Measurements from ENCODE around the gene ELL2.

Gene ELL2

GRCh38 chr5:95876782-95877181 is 84.9 kb downstream of the ELL2 start:
- DNase-seq = no peak

DNA sequence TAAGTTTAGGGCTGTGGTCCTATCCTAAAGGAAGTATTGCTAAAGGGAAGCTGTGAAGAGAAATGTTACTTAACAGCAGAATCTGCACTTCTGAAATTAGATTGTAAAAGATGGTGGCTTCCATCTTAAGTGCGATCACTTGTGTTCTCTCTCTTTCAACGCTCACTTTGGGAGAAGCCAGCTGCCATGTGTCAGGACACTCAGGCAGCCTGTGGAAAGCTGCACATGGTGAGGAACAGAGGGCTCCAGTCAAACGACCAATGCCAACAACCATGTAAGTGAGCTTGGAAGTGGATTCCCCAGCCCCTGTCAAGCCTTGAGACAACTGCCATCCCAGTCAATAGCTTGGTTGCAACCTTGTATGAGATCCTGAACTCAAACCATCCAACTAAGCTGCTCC is 87.4 kb downstream of the ELL2 start:
- DNase-seq = no peak

DNA sequence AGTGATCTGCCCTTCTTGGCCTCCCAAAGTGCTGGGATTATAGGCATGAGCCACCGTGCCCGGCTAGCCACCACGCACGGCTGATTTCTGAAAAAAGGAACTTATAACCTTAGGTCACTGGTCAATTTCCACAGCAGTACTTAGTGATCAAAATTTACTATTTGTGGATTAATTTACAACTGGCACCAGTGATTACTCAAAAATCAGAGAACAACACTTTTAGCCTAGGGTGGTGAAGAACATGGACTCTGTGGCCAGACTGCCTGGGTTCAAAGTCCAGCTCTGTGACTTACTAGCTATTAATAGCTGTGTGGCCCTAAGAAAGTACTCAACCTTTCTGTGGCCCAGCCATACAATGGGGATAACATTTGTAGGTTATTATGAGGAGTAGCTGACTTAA is 88.3 kb downstream of the ELL2 start:
- no peak for DNase-seq

DNA sequence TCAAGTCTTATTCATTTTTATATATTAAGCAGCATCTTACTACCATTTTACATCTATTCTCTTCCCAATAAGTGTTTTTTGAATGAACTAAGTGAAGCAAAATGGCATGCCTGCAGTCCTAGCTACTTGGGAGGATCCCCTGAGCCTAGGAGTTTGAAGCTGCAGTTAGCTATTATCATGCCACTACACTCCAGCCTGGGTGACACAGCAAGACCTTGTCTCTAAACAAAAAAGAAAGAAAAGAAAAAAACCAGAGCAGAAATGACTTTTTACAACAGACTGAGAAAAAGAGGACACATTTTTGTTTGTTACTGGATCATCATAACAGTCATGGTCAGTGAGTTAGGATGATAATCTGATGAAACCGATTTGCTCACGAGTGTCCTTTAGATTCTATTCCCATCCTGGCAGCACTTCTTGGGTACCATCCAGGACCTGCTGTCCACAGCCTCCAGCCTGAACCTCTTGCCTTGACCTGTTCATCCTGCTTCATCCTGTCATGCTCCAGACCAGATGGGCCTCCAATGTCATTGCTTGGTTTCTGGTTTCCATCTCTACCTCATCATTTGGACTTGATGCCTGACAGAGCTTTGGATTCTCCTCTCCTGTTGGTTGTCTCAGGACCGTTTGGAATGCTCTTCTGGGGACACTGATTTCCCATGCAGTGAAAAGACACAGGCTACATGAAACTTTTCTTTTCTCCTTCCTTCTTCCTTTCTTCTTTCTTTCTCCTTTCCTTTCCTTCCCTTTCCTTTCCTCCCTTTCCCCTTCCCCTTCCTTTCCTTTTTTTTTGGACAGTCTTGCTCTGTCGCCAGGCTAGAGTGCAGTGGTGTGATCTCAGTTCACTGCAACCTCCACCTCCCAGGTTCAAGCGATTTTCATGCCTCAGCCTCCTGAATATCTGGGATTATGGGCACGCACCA is 89.0 kb downstream of the ELL2 start:
- no peak for DNase-seq

- DNase-seq = no peak
Observed at GRCh38 chr5:95871146-95871806, 90.4 kb downstream of the ELL2 start.

DNA sequence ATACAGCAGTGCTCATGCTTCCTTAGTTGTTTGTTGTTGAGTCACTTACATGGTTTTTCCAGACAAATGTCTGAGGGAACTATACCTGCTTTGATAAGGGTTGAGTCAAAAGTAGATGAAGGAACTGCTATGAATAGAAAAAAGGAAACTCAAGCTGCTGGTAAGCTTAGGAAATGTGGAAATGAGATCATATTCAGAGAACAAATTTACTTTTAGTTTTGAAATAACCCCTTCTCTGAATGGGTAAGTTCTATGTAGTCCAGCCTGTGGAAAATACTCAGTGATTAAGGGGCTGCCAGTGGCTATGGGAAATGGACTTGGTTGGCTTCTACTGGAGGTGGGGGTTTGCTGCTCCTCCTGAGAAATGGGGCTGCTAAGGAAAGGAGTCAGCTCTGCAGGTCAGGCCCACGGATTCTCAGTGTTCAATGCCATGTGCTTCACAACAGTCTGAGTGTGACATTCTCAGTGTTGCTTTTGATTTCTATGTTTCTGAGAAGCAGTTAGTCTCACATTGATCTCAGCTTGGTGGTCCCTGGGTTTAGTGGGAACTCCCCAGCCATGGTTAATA is 91.5 kb downstream of the ELL2 start:
- no peak for DNase-seq

- DNase-seq = peak; percentile 45 to 62
Observed at GRCh38 chr5:95869173-95869855, 92.3 kb downstream of the ELL2 start.

DNA sequence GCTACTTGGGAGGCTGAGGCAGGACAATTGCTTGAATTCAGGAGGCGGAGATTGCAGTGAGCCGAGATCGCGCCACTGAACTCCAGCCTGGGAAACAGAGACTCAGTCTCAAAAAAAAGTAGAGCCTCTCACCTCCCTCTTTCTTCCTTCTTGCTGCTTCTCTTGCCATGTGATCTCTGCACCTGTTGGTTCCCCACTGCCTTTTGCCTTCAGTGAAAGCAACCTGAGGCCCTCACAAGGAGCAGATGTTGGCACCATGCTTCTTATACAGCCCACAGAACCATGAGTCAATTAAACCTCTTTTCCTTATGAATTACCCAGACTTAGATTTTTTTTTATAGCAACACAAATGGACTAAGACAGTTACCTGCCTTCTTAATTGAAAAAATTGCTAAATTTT is 93.5 kb downstream of the ELL2 start:
- DNase-seq = no peak

DNA sequence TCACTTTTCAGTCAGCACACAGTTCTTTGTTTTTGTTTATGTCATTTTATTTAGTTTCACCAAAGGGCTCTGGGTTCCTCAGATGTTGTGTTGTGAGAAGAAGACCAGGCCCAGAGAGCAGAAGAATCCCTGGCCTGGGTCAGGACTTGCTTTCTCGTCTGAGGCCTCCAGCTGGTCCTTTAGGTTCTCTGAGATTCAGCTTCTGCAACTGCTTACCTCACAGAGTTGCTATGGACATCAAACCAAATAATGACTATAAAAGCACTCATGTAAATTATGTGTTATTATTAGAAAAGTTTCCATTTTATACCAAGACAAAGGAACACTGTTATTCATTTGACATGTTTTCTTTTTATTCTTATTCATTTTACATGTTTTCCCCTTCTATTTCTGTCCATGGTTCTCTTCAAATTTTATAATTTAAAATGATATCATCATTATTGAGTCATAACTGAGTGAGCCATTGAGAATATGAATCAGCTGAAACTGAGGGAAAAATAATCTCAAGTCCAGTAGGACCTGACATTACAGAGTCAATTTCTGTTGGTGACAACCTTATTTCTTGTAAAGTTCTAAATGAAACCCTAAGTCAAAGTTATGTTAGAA is 95.1 kb downstream of the ELL2 start:
- DNase-seq = no peak

GRCh38 chr5:95864944-95865504 is 96.6 kb downstream of the ELL2 start:
- DNase-seq = no peak

GRCh38 chr5:95864456-95864855 is 97.2 kb downstream of the ELL2 start:
- no peak for DNase-seq

DNA sequence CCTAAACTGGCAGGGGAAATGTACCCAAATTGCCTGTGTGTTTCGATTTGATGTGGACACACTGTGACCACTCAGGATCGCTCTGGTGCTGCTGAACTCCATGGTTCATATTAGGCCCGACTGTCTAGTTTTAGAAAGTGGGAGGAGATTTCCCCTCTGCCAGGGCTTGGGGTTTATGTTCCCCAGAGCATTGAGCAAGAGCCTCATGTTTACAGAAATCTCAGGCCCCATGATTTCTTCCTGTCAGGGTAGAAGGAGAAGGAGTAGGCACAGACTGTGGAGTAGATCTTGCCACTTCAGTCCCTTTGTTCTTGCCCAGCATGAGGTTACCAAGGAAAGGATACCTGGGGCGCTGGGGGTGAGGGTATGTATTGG is 98.3 kb downstream of the ELL2 start:
- DNase-seq = peak in 1 of 2 donors; percentile 38

DNA sequence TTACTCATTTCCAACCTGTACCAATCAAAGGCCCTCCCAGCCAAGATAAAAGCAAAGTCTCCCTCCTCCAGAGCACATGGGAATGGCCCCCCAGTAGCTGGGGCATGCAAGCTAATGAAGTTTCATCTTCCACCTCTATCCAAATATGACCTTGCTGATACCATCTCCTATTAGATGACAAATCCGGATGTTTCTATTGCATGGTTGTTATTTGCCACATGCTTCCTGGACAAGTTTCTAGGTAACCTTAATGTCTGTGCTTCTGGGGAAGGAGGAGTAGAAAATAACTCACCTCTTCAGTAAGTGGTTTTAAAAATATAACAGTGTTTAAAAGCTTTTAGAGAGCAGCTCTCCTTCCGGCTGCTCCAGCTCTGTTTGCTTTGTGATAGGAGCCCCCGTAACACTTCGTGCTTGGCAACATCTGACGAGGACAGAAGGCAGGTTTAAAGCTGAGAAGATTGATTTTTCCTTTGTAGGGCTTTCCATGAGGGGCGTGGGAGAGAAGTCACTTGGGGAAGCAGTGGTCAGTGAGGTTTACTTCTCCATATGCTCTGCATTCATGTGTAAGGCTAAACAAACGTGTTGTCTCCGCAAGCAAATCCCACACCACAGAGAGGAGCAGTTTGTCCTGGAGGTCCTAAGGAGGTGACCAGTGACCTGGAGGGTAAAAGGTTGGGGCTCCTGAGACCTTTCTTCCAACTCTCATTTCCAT is 98.8 kb downstream of the ELL2 start:
- DNase-seq = no peak

DNA sequence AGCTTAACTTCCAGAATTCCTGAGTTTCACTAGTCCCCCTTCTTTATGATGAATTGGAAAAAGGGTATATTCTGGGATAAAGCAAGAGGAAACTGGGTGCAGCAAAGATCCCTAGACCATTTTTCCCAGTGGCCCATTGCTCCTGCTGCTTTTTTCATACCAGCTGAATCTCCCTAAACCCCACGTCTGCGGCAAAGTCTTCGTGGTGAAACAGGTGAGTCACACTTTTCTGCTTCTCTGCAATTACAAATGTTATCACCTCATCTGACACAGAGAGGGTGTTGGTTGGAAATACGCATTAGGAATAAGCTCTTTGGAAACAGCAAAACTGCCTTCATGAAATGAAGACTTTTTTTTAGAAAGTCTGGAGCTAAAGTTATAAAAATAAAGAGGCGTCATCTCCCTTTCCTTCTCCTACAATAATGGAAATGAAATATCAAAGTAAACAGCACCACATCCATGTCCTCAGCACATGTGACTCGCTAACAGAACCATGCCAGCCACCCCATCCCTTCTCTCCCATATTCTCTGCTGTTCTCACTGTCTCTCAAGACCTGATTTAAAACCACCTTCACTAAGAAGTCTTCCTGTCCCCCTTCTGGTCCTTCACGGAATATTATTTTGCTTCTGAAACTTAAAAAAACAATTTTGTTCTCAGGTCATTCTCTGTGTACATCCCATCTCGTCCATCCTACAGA is 99.6 kb downstream of the ELL2 start:
- no peak for DNase-seq

DNA sequence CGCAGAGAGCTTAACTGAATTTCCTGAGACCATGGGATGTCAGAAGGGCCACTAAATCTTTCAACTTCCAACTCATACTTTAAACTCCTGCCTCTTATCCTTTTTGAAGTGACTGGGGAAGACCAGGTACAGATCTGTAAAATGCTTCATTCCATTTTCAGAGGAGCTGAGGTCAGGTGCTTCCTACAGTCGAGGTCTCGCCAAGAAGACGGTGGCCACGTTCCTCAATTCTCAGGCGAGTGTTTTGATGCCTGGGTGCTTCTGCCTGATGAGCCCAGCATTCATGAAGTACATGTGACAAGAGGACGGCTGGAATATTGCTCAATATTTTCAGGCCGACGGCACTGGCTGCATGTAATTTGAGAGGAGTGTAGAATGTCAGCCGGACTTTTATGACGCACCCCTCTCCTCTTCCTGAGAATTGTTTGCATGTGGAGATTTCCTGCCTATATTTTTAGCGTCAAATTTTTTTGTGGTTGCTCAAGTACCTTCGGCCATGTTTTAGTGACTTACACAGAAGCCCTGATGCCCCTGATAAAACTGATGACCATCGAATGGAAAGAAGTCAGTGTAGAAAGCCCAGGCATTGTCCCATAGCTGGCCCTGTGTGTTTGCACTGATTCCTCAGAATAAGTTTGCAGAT is 100.3 kb downstream of the ELL2 start:
- DNase-seq = peak in 1 of 2 donors; percentile 75

GRCh38 chr5:95859661-95860060 is 102.0 kb downstream of the ELL2 start:
- no peak for DNase-seq

- DNase-seq = peak; percentile 84 to 88
Observed at GRCh38 chr5:95858661-95859595, 102.7 kb downstream of the ELL2 start.

DNA sequence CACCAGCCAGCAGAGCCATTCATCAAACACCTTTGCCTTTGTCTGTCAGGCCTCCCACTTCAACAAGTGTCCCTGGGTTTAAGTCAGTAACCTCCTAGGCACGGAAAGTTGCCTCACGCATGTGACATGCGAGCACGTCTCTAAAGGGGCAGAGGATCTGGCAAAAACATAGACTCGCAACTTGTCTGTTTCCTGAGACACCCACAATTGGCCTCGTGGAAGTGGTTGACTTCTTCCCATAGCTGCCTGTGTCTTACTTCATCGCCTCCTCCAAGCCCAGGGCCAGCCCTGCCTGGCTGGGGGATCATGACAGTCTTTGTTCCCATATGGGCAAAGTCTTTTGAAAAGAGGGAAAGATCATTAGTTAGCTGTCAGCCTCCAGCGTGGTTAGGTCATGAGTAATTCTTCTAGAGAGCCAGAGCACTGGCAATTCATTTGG is 103.6 kb downstream of the ELL2 start:
- DNase-seq = no peak

DNA sequence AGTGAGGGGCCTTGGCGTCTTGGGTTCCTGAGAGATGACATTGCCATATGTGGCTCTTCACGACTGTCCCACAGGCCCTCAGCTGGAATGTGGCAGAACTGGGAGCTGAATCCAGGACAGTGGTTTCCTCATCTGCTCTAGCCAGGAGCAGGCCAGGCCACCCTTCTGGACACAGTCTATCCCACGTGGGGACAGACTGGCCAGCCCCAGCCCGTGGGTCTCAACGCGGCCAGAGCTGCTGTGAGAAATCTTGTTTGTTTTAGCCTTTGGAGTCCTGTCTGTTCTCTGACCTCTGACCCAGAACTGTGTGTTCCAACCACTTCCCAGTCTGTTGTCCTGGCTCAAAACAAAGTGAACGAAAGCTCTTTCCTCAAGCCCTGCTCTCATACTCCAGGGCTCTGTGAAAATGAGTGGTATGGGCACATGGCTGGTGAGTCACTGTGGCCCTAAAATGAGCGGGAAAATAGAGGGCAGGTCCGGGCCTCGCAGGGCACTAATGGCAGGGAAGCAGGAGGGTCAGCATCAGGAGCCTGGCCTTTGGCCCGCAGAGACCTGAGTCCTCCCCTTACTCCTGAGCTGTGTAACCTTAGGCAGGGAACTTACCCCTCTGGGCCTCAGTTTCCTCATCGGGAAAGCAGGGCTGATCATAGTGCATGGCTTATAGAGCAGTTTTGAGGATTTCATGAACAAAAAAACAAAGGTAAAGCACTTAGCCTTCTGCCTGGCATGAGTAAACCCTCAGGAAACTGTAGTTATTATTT is 104.3 kb downstream of the ELL2 start:
- no peak for DNase-seq

All from CD4-positive, alpha-beta T cell treated with Interferon alpha-2 for 1 hour (primary cell).